ENCODE data around the gene EHMT1.

EHMT1 gene

GRCh38 chr9:137689745-137690529 lies 71.1 kb downstream of the EHMT1 start:
- H4K20me1 ChIP-seq (ENCODE audit: insufficient read depth, low read length) = no peaks in the 10 kb centered on the region
- no peak overlapping the region for H3K9ac ChIP-seq (ENCODE audit: low read length)
- no peaks in the 10 kb centered on the region for H3K9me2 ChIP-seq (ENCODE audit: low read depth, low read length)
- no peaks in the 10 kb centered on the region for H3K9me3 ChIP-seq (ENCODE audit: low read length)
- H3K4me3 ChIP-seq (ENCODE audit: low read depth, low read length, poor library complexity, severe bottlenecking) = no peak overlapping the region
- H2AFZ ChIP-seq (ENCODE audit: low read length) = no peak overlapping the region
- H3K79me2 ChIP-seq (ENCODE audit: insufficient read depth, low read length) = peaks cover 77% of the 10 kb centered on the region
- no peak overlapping the region for H3K4me2 ChIP-seq (ENCODE audit: low read length)
- peaks cover 11% of the 10 kb centered on the region for H3K36me3 ChIP-seq (ENCODE audit: insufficient read depth, low read length)
- H3F3A ChIP-seq (ENCODE audit: insufficient read depth, low read length) = no peaks in the 10 kb centered on the region
- TF ChIP-seq EZH2 (IDR thresholded peaks at IDR 0.05; ENCODE audit: borderline replicate concordance, low read length) (no peak), CTCF (IDR thresholded peaks at IDR 0.05; ENCODE audit: low read length) (no peak)
- no peaks in the 10 kb centered on the region for H3K27me3 ChIP-seq (ENCODE audit: insufficient read depth, low read length)
- peaks cover 45% of the 10 kb centered on the region for H3K4me1 ChIP-seq (ENCODE audit: insufficient read depth, low read length, severe bottlenecking)
- H3K27ac ChIP-seq (ENCODE audit: low read depth, low read length, poor library complexity, severe bottlenecking) = no peak overlapping the region

GRCh38 chr9:137690930-137691645 lies 72.3 kb downstream of the EHMT1 start:
- peak overlapping the region; percentile 18; the same call in 1 of the 2 replicates for H3K4me2 ChIP-seq (ENCODE audit: low read length)
- no peaks in the 10 kb centered on the region for H4K20me1 ChIP-seq (ENCODE audit: insufficient read depth, low read length)
- H3K9ac ChIP-seq (ENCODE audit: low read length) = no peak overlapping the region
- no peak overlapping the region for H2AFZ ChIP-seq (ENCODE audit: low read length)
- peaks cover 73% of the 10 kb centered on the region for H3K79me2 ChIP-seq (ENCODE audit: insufficient read depth, low read length)
- H3K9me3 ChIP-seq (ENCODE audit: low read length) = no peaks in the 10 kb centered on the region
- TF ChIP-seq EZH2 (IDR thresholded peaks at IDR 0.05; ENCODE audit: borderline replicate concordance, low read length) = no peak
- no peak for TF ChIP-seq CTCF (IDR thresholded peaks at IDR 0.05; ENCODE audit: low read length)
- peak overlapping the region; percentile 50 for H3K27ac ChIP-seq (ENCODE audit: low read depth, low read length, poor library complexity, severe bottlenecking)
- peaks cover 54% of the 10 kb centered on the region for H3K4me1 ChIP-seq (ENCODE audit: insufficient read depth, low read length, severe bottlenecking)
- H3K4me3 ChIP-seq (ENCODE audit: low read depth, low read length, poor library complexity, severe bottlenecking) = no peak overlapping the region
- H3K9me2 ChIP-seq (ENCODE audit: low read depth, low read length) = no peaks in the 10 kb centered on the region
- H3K27me3 ChIP-seq (ENCODE audit: insufficient read depth, low read length) = no peaks in the 10 kb centered on the region
- H3F3A ChIP-seq (ENCODE audit: insufficient read depth, low read length) = no peaks in the 10 kb centered on the region
- no peaks in the 10 kb centered on the region for H3K36me3 ChIP-seq (ENCODE audit: insufficient read depth, low read length)

GRCh38 chr9:137691646-137692351 lies 73.0 kb downstream of the EHMT1 start:
- Histone ChIP-seq H3K27me3 (ENCODE audit: insufficient read depth, low read length) (no peaks in the 10 kb centered on the region), H3K4me1 (ENCODE audit: insufficient read depth, low read length, severe bottlenecking) (peaks cover 54% of the 10 kb centered on the region), H3K4me2 (ENCODE audit: low read length) (peak overlapping the region; percentile 18; the same call in 1 of the 2 replicates), H3K4me3 (ENCODE audit: low read depth, low read length, poor library complexity, severe bottlenecking) (no peak overlapping the region), H3K79me2 (ENCODE audit: insufficient read depth, low read length) (peaks cover 75% of the 10 kb centered on the region), H3K9me3 (ENCODE audit: low read length) (no peaks in the 10 kb centered on the region), H2AFZ (ENCODE audit: low read length) (no peak overlapping the region), H3K9me2 (ENCODE audit: low read depth, low read length) (no peaks in the 10 kb centered on the region), H4K20me1 (ENCODE audit: insufficient read depth, low read length) (no peaks in the 10 kb centered on the region), H3K36me3 (ENCODE audit: insufficient read depth, low read length) (peaks cover 5% of the 10 kb centered on the region; the same call in 1 of the 2 replicates), H3F3A (ENCODE audit: insufficient read depth, low read length) (no peaks in the 10 kb centered on the region), H3K9ac (ENCODE audit: low read length) (no peak overlapping the region; the same call in 1 of the 2 replicates), H3K27ac (ENCODE audit: low read depth, low read length, poor library complexity, severe bottlenecking) (peak overlapping the region; percentile 50)
- TF ChIP-seq EZH2 (IDR thresholded peaks at IDR 0.05; ENCODE audit: borderline replicate concordance, low read length) (no peak), CTCF (IDR thresholded peaks at IDR 0.05; ENCODE audit: low read length) (no peak)

Data from OCI-LY1 (cell line).